ENCODE measurements around the gene OR1J4. TPM values are rescaled to one million over a fixed set of nuclear protein-coding genes. Genes with fewer than 3 reads are reported as not detected.

The OR1J4 gene
- total and polyA plus RNA-seq, 2 of the 13 experiments (the other 11 are each of a cell fraction or from before 2014, with no cell fraction given), result not detected

DNA sequence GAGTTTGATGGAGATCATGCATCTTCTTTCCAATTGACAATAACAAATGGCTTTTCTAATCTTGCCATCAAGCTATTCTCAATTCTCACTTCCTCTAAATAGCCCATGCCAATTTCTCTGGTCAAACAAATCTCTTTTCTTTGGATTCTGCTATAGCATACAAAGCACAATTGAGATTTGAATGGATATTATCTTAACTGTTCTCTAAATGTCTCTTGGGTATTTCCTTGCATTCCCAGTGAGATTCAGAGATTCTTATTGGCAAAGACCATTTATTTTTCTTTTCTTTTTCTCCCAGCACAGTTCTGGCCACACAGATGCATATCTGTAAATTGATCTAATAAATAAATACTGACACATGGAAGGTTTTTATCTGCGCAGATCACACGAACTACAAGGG lies 33.9 kb downstream of the OR1J4 start, which contains the start of gene OR1N2 (continued):
- TF ChIP-seq CC2D1A (CRISPR knock-in tag; IDR thresholded peaks at IDR 0.05) (no peak), FOXP1 (IDR thresholded peaks at IDR 0.05) (no peak), FOXP1 (CRISPR knock-in tag; IDR thresholded peaks at IDR 0.05) (no peak), GABPB1 (CRISPR knock-in tag; IDR thresholded peaks at IDR 0.05) (no peak), PHB2 (IDR thresholded peaks at IDR 0.05; ENCODE audit: partially characterized antibody) (no peak), HOXA5 (CRISPR knock-in tag; IDR thresholded peaks at IDR 0.05) (no peak), CHCHD3 (CRISPR knock-in tag; IDR thresholded peaks at IDR 0.05) (no peak), ZNF772 (CRISPR knock-in tag; IDR thresholded peaks at IDR 0.05) (no peak), NR1H2 (CRISPR knock-in tag; IDR thresholded peaks at IDR 0.05; ENCODE audit: borderline replicate concordance, low read depth) (no peak)

DNA sequence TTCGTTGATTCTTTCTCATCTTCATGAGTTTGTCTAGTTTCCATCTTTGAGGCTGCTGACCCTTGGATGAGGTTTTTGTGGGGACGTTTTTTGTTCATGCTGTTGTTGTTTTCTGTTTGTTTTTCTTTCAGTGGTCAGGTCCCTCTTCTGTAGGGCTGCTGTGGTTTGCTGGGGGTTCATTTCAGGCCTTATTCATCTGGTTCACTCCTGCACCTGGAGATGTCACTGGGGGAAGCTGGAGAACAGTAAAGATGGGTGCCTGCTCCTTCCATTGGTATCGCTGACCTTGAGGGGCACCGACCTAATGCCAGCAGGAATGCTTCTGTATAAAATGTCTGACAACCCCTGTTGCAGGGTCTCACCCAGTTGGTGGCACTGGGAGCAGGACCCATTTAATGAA lies 42.5 kb downstream of the OR1J4 start:
- Histone ChIP-seq H3K27me3 (ENCODE audit: control insufficient read depth in 1 of 2, insufficient read depth in 2 of 2, low read length in 2 of 2) (no peaks in the 10 kb centered on the region), H3K9ac (ENCODE audit: insufficient read depth, low read depth, low read length) (no peak overlapping the region), H3K4me3 (replicated peaks in 1 of 3; ENCODE audit: insufficient read depth in 1 of 3, low read depth in 2 of 3, low read length in 3 of 3) (no peak overlapping the region), H3K36me3 (replicated peaks in 1 of 2; ENCODE audit: control insufficient read depth in 1 of 2, insufficient read depth in 2 of 2, low read length in 2 of 2) (no peaks in the 10 kb centered on the region), H2AFZ (ENCODE audit: low read length) (no peak overlapping the region), H3K4me1 (ENCODE audit: insufficient read depth, low read length) (no peaks in the 10 kb centered on the region), H3K79me2 (ENCODE audit: insufficient read depth, low read length) (no peaks in the 10 kb centered on the region), H3K4me2 (ENCODE audit: low read depth, low read length) (no peak overlapping the region), H3K27ac (ENCODE audit: extremely low read length, insufficient read depth, low read length) (no peak overlapping the region), H3K9me3 (ENCODE audit: low read length) (no peaks in the 10 kb centered on the region), H4K20me1 (ENCODE audit: insufficient read depth, low read length) (no peaks in the 10 kb centered on the region)
- TF ChIP-seq SP140L (CRISPR knock-in tag; IDR thresholded peaks at IDR 0.05; ENCODE audit: borderline replicate concordance) (no peak), MATR3 (CRISPR knock-in tag; IDR thresholded peaks at IDR 0.05) (no peak)
- intact Hi-C loops (cut with micrococcal nuclease; ENCODE audit: unreplicated experiment) (no loop called here), in situ Hi-C loops (cut with HindIII; ENCODE audit: extremely low pct_ligation_motif_present, low pct_unique_long_range_greater_than_20kb) (no loop called here)
- no peak for FAIRE-seq
- ChIA-PET POLR2A (no interaction called here), CTCF (ENCODE audit: low intra/inter-chr PET ratio, low total read pairs) (no interaction called here)
- no peak for ATAC-seq
- WGBS (ENCODE audit: low lambda C conversion rate), result 39% methylated on average over 4 of the region's 4 CpGs
- no peak for DNase-seq (ENCODE audit: low spot score)
- no TSS peak for BruUV-seq (replicated peaks)
